Uterus (tissue), 2 donors: ENCODE results near the gene SKIL.

Source experiments
- POLR2A ChIP-seq, 2 donors: fragments of 450-650 bp; IDR thresholded peaks; one replicate each; pipeline ENCODE4 v1.6.1; 2016; ENCODE audit warnings: antibody characterized with exemption in 2 of 2, mild to moderate bottlenecking in 1 of 2, moderate library complexity in 1 of 2
- TF ChIP-seq, protein P1 (sequence below), 4 experiments: fragments of 200-600 bp in 2 of 4; fragments of 450-650 bp in 2 of 4; sonication (generic) in 2 of 4; IDR thresholded peaks; one replicate each; pipeline ENCODE4 v1.5.1; 2016 to 2019; ENCODE audit warnings: antibody characterized with exemption in 4 of 4, mild to moderate bottlenecking in 2 of 4, moderate library complexity in 1 of 4

DNA sequence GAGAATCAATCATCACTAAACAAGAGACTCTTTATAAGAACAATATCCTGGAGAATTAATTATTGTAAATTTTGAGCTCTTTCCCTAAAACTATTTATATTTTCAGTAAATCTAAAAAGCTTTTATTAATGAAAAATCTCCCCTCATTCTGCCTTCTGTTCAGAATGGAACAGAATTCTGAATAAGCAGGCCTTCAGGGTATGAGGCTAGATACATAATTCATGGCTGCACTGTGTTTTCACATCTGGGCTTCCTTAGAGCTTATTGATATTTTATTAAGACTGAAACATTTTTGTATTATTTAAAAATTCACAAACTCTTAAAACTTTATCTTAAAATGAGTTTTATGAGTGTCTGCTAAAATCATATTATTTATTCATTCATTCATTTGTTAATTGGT, 85.9 kb downstream of the SKIL start:
- TF ChIP-seq, protein P1, sequence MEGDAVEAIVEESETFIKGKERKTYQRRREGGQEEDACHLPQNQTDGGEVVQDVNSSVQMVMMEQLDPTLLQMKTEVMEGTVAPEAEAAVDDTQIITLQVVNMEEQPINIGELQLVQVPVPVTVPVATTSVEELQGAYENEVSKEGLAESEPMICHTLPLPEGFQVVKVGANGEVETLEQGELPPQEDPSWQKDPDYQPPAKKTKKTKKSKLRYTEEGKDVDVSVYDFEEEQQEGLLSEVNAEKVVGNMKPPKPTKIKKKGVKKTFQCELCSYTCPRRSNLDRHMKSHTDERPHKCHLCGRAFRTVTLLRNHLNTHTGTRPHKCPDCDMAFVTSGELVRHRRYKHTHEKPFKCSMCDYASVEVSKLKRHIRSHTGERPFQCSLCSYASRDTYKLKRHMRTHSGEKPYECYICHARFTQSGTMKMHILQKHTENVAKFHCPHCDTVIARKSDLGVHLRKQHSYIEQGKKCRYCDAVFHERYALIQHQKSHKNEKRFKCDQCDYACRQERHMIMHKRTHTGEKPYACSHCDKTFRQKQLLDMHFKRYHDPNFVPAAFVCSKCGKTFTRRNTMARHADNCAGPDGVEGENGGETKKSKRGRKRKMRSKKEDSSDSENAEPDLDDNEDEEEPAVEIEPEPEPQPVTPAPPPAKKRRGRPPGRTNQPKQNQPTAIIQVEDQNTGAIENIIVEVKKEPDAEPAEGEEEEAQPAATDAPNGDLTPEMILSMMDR (IDR thresholded peaks at IDR 0.05): no peak
- TF ChIP-seq POLR2A (IDR thresholded peaks at IDR 0.05): no peak
